Stimulated activated CD4-positive, alpha-beta T cell treated with anti-CD3 and anti-CD28 coated beads, Interleukin-15, amount 100 ng/mL, for 24 hours (primary cell): ENCODE data around the gene CDC42EP1.
"Not testable (repeated sequence)": the region's sequence is repeated elsewhere in the genome, so short reads cannot be mapped to it uniquely, and the experiment has no call there.

Experiments used
- DNase-seq: peaks from one replicate; pipeline ENCODE4 v3.0.0-alpha.2; 2020

Gene CDC42EP1

DNA sequence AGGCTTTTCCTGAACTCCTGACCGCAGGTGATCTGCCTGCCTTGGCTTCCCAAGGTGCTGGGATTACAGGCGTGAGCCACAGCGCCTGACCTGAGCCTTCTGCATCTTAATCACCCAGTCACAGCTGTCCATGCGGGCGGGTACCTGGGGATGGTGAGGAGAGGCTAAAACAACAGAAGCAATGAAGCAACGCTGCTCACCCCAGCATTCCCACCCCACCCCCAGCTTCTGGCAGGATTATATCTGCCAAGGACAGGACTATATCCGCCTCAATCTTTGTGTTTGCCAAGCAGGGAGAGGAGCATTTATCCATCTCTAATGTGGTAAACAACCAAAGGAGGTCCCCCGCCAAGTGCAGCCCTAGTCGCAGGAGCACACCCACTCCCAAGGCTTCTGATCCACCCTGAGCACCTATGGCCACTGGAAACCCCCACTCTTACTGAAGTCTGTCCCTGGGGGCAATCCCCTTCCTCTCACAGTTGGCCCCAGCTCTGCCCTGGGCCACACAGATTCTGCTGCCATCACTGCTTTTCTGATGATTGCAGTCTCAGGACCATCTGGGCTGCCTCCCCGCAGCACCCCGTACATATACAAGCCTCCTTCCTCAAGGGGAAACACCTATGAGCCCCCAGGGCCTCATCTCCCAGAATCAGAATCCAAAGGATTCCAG is 28.4 kb downstream of the CDC42EP1 start:
- no peak for DNase-seq

DNA sequence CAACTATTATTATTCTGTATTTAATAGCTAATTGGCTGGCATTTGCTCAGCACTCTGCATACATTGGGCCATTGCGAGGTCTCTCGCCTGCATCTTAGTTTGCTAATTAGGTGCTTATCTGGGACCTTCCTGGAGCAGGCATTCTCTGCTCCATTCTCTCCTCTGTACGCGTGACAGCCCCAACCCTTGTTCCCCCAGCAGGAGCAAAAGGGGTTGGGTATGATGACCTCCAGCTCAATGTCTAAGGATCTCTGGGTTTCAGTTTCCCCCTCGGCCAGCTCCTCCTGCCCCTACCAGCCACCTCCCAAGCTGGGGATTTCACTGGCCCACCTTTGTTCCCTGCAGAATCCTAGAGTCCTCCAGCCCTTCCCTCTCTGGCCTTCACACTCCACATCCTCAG is 29.4 kb downstream of the CDC42EP1 start:
- no peak for DNase-seq

DNA sequence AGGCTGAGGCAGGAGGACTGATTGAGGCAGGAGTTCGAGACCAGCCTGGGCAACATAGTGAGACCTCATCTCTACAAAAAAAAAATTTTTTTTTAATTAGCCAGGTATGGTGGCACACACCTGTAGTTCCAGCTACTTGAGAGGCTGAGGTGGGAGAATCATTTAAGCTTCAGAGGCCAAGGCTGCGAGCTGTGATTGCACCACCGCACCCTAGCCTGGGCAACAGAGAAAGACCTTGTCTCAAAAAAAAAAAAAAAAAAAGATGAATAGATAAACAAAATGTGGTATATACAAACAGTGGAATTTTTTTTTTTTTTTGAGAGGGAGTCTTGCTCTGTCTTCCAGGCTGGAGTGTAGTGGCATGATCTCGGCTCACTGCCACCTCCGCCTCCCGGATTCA is 30.8 kb downstream of the CDC42EP1 start:
- DNase-seq: not testable (repeated sequence)

DNA sequence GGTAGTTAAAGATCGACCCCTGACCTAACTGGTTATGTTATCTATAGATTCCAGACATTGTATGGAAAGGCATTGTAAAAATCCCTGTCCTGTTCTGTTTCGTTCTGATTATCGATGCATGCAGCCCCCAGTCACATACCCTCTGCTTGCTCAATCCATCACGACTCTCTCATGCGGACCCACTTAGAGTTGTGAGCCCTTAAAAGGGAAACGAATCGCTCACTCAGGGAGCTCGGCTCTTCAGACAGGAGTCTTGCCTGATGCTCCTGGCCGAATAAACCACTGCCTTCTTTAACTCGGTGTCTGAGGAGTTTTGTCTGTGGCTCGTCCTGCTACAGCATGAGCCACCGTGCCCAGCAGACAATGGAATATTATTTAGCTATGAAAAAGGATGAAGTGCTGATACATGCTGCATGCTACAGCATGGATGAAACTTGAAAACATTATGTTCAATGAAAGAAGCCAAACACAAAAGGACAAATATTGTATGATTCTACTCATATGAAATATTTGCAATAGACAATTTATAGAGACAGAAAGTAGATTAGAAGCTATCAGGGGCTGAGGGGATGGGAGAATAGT is 31.6 kb downstream of the CDC42EP1 start:
- DNase-seq: no peak

DNA sequence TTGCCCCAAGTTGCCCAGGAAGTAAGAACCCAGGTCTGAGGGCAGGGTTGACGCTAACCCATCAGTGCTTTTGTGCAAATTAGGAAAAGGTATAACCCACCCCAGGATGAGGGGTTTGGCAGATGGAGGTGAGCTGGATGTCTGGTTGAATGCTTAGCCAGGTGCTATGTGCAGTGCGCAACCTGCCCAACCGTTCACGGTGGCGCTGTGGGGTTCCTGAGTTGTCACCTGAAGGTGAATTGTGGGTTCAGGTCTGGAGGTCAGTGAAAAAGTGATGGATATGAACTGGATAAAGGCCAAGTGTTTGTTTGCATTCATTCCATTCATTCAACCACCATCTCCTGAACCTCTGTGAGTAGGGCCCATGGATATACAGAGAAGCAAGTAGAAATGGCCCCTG is 34.0 kb downstream of the CDC42EP1 start:
- DNase-seq: no peak

DNA sequence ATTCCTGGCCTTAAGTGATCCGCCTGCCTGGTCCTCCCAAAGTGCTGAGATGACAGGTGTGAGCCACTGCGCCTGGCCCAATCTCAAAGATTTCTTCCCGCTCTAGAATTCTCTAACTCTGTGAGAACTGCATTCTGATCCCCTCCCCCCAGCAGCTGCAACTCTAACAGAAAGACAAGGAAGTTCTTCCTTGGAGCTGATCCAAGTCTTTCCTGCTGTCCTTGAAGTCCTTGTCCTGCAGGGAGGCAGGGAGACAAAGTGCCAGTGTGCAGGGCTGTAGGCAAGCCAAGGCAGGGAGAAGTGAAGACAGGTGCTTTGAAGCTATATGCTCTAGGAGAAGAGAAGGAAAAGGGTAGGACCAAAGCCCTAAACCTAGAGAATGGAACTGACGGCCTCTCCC is 38.9 kb downstream of the CDC42EP1 start:
- DNase-seq: no peak

DNA sequence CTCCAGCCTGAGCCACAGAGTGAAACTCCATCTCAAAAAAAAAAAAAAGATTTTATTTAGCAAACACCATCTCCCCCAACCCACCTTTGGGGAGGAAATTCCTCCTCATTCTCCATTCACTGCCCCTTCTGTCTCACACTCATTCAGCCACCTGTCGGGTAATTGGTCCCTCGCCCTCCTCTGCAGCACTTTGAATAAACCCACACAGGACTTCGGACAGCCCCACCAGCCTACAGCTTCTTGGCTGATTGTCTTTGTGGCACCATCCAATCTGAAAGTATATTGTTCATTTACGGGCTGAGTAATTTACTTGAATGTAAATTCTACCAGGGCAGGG is 40.9 kb downstream of the CDC42EP1 start:
- DNase-seq: no peak

DNA sequence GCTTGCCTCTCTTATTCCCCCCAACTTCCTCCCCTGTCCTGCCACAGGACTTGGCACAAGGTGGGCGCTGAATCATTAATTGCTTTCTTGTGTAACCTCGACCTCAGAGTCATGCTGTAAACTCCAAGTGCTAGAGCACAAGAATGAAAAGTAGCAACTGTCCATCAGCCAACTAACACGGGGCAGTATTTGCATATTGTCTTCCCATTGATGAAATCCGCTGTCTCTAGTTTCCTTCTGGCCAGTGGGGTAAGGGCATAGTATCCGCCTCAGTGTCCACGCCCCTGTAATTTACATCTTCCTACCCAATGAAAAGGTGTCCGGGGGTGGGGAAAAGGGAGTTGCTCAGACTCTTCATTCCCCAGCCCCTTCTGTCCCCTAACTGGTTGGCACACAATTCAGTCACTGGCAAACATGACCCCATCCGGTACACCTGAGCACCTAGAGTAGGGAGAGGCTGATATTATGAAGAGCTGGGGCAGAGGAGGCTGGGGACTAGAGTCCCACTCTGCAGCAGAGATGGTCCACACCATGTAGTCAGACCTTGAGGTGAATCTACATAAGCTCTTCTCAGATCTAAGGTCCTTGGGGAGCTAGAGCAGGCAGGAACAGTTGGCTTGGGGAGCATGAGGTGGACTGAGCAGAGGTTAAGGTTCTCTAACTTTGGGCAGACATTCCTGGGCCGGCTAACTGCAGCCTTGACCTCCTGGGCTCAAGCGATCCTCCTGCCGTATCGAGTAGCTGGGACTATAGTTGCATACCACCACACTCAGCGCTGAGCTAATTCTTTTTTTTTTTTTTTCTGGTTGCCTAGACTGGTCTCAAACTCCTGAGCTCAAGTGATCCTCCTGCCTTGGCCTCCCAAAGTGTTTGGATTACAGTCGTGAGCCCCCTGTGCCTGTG is 41.5 kb downstream of the CDC42EP1 start:
- DNase-seq: no peak

DNA sequence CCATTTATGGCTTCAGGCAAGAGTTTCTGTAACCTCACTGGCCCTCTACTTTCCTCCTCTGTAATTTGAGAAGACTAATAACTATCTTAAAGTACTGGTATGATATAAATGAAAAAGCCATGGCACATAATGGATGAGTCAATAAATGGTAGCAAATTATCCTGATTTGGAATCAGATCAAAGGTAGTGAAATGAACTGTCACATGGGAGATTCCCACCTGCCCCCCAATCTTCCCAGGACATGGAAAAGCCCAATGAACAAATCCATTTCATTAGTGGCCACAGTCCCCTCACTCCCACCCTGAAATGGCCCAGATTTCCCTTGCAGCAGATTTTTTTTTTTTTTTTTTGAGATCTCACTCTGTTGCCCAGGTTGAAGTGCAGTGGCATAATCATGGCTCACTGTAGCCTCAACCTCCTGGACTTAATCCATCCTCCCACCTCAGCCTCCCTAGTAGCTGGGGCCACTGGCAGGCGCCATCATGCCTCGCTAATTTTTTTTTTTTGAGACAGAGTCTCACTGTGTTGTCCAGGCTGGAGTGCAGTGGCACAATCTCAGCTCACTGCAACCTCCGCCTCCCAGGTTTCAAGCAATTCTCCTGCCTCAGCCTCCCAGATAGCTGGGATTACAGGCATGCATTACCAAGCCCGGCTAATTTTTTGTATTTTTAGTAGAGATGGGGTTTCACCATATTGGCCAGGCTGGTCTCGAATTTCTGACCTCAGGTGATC is 42.4 kb downstream of the CDC42EP1 start:
- DNase-seq: not testable (repeated sequence)

DNA sequence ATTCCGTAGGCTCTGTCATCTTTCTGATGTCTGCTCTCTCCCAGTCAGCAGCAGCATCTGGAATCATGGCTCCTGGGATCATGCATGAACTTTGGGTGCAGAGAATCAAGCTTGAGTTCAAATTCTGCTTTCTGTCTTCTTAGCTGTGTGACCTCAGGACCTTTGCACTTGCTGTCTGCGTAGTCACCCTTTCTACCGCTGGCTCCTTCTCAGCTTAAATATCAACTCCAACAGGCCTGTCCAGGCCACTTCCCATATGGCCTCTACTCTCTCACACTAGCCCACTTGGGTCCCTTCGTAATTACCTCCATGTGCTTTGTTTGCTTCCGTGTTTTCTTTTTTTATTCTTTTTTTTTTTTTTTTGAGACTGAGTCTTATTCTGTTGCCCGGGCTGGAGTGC is 43.8 kb downstream of the CDC42EP1 start:
- no peak for DNase-seq

DNA sequence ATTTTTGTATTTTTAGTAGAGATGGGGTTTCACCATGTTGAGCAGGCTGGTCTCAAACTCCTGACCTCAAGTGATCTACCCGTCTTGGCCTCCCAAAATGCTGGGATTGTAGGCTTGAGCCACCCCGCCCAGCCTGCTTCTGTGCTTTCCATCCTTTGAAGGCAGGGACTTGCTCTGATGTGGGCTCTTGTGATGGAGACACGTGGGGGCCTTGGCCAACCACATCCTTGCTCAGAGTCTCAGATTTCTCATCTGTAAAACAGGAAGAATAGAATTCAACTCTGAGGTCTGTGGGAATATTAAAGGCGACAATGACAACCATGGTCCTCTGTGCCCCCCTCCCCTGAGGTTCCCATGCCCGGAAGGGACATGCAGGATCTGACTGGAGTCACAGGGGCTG is 44.6 kb downstream of the CDC42EP1 start:
- DNase-seq: peak; percentile 53

DNA sequence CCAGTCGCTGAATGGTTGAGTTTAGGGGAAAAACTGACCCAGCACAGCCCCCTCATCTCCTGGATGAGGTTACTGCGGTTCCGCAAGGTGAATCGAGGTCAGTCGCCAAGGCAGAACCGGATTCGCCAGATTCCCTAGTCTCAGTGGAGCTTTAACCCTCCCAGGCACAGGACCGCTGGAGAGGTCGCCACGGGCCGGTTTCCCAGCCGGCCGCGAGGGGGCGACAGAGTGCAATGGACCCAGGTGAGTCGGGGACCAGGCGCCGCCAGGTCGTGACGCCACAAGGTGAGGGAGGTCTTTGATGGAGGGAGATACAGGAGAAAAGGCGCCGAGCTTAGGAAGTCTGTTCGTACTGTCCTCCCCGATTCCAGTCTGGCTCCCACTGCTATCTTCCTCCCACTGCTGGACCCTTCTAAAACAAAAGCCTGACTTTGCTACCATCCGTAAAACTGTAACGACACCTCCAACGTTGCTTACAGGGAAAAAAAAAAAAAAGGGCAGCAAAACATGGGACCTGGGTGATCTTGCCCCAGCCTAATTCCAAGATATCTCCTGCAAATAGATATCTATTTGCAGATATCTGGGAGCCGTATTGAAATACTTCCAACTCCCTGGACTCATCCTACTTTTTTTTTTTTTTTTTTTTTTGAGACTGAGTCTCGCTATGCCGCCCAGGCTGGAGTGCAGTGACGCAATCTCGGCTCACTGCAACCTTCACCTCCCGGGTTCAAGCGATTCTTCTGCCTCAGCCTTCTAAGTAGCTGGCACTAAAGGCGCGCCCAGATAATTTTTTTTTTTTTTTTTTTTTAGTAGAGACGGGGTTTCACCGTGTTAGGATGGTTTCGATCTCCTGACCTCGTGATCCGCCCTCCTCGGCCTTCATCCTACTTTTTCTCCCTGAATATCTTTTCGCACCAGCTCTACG is 47.0 kb downstream of the CDC42EP1 start:
- peak; percentile 94 for DNase-seq

DNA sequence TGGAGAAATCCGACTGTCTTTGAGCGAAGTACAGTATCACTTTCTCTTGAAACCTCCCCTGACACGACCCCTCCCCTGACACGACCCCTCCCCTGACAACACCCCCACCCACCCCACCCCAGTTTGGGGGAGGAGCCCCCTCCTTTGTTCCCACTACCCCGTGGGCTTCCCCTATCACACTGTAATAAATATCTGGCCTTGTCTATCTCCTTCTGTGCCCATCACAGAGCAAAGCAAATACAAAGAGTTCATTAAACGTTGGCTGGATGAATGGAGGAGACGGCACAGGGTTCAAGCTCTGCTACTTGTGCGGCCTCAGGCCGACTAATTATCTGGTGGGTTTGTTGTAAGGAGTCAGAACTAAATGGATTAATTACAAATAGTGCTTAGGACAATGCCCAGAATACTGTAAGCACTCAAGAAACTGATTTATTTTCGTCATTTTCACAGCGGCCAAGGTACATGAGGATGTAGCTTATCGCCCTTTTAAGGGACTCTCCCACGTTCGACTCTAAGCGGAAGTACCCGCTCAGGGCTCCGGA is 47.7 kb downstream of the CDC42EP1 start:
- DNase-seq: no peak

DNA sequence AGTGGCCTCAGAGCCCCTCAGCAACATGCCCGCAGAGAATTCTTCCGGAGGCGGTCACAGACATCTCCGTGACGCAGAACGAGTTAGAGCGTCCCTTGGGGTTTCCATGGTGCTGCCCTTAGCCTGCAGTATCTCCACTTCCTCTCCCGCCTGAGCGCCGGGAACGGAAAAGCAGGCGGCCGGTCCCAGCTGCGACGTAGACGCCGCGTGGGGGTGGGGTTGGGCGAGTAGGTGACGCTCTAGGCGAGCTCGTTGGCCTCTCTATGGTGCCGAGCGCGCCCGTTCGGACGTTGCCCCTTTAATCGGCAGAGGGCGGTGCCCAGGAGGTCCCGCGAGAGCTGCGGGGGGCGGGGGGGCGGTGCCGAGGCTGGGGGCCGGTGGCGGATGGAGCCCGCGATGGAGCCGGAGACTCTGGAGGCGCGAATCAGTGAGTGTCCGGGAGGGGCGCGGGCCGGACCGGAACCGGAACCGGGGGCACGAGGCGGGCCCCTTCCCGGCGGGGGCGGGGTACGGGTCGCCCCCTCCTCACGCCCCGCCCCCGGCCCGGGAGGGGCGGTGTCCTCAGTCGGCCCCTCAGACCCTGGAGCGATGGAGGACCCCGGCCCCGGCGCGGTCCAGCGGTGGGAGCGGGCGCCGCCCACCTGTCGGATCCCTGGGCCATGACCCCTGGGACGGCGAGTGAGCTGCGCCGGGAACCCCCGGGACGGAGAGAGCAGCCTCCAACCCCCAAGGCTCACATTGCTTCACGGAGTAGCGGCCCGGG is 48.4 kb downstream of the CDC42EP1 start, which contains the start of gene GGA1:
TSS of gene GGA1 (plus strand) at position 358 of the 763 bp plus-strand sequence. CDS start at position 385, 27 bp downstream.
- peak; percentile 97 for DNase-seq

DNA sequence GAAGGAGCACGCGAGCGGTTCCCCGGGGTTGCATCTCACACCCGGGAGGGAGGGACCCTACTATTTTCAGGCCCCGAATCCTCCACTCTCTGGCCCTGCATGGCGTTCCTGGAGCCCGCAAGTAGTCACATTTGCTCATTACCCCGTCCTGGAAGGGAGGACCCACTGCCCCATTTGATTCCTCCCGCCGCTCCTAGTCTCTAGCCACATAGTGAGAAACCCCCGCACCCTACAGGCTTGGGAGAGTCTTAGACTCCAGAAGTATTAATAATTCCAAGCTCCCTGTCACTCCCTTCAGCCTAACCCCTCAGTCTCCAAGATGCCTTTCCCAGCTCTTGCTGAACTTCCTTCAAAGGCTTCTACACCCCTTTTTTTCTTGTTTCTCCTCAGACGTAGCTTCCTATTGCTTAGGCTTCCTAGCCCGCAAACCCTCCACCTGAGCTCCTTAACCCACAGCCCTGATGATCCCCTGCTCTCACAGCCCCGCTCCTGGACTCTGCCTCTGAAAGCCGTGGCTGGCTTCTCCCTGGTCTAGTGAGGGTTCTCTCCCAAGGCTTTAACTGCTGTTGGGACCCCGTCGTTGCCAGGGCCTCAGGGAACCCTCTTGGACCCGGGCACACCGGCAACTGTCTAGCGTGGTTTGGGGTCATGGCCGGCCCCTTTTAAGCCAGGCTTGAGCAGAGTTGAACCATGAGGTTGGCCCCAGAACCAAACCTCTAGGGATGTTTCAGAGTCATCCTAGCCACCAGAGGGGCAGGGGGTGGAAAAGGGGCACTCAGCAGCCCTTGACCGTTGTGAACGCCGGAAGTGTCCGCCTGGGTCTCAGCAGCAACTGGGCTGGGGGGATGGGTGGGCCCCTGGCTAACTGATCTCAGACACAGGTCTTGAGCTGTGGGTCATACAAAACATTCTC is 49.2 kb downstream of the CDC42EP1 start:
- DNase-seq: no peak

DNA sequence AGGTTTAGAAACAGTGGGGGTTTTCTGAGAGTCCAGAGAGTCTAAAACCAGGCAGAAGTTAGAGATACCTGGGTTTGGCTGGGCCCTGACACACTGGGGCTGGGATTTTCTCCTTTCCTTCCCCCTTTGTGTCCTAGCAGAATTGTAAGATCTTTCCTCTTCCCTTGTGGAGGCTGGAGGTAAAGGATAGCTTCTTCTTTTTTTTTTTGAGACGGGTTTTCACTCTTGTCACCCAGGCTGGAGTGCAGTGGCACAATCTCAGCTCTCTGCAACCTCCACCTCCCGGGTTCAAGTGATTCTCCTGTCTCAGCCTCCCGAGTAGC is 49.8 kb downstream of the CDC42EP1 start:
- not testable (repeated sequence) for DNase-seq

DNA sequence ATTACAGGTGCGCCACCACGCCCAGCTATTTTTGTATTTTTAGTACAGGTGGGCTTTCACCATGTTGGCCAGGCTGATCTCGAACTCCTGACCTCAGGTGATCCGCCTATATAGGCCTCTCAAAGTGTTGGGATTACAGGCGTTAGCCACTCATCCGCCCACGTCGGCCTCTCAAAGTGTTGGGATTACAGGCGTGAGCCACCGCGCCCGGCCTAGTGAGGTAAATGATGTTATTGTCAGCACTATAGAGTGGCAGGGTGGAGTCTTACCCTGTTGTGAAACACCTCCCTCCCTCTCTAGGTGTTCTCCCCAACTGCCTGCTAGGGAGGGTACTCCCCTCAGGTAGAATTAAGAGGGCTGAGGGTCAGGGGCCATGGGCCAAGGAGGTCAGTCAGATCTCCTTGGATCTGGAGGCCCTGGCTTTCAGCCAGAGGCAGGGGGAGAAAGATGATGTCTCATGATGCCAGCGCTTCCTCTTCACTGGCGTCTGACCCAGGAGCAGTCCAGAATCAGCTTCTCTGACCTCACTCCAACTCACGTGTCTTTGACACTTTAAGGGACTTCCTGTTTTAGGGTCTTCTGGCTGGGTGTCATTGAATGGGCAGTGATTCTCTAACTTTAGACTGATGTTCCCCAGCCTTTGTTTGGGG is 50.3 kb downstream of the CDC42EP1 start:
- no peak for DNase-seq

DNA sequence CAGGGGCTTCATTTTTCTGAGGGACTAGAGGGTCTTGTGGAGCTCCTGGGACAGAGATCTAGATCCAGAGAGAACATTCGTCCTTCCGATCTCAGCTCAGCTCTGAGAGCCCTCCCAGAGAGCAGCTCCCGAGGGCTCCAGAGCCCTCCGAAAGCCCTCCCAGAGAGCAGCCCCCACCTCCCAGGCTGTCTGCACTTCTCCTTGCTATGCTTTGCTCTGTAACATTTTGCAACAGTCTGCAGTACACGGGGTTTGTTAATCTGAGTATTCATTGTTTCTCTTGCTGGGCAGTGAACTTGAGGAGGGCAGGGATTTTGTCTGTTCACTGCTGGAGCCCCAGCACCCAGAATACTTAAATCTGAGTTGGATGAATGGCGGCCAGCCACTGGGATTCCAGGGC is 50.9 kb downstream of the CDC42EP1 start:
- no peak for DNase-seq
